Heart left ventricle (tissue), 16 donors: ENCODE data around the gene WHRN. TPM values are rescaled to one million over a fixed set of nuclear protein-coding genes. Genes with fewer than 3 reads are reported as not detected.

Experiments
- ATAC-seq, 4 donors: fragments of 200-7000 bp; cut with Tn5 transposase; one replicate each; pipeline ENCODE4 v1.9.1; 2020 to 2022; ENCODE audit warnings: moderate library complexity in 4 of 4, mild to moderate bottlenecking in 3 of 4, moderate number of reproducible peaks in 1 of 4
- DNase-seq, 5 donors: peaks; one replicate each; pipeline ENCODE4 v3.0.0-alpha.2; 2020
- H3K27ac ChIP-seq, 12 donors: fragments of 200-600 bp; sonication (generic) in 4 of 12; one replicate each; pipeline versions ENCODE4 v1.5.0 to v1.8.0; 2016 to 2022; ENCODE audit warnings: mild to moderate bottlenecking in 2 of 12
- H3K27me3 ChIP-seq, 9 donors: fragments of 200-600 bp; sonication (generic) in 2 of 9; one replicate each; pipeline versions ENCODE4 v1.5.1 to v1.8.0; 2016 to 2022; ENCODE audit warnings: mild to moderate bottlenecking in 3 of 9
- H3K36me3 ChIP-seq, 9 donors: fragments of 200-600 bp; sonication (generic) in 2 of 9; one replicate each; pipeline versions ENCODE4 v1.5.0 to v1.8.0; 2018 to 2022; ENCODE audit warnings: mild to moderate bottlenecking in 2 of 9
- H3K4me1 ChIP-seq, 12 donors: fragments of 200-600 bp; sonication (generic) in 4 of 12; one replicate each; pipeline versions ENCODE4 v1.5.0 to v1.8.0; 2016 to 2022; ENCODE audit warnings: mild to moderate bottlenecking in 3 of 12
- H3K4me3 ChIP-seq, 12 donors: fragments of 200-600 bp; sonication (generic) in 4 of 12; one replicate each; pipeline versions ENCODE4 v1.5.0 to v1.8.0; 2017 to 2022; ENCODE audit warnings: mild to moderate bottlenecking in 9 of 12, moderate library complexity in 4 of 12
- H3K9me3 ChIP-seq, 12 donors: fragments of 200-600 bp; sonication (generic) in 4 of 12; one replicate each; pipeline versions ENCODE4 v1.5.0 to v1.8.0; 2016 to 2022; ENCODE audit warnings: mild to moderate bottlenecking in 1 of 12
- POLR2A ChIP-seq, 2 donors: fragments of 450-650 bp; IDR thresholded peaks; one replicate each; pipeline ENCODE4 v1.6.1; 2017; ENCODE audit warnings: antibody characterized with exemption in 2 of 2, mild to moderate bottlenecking in 2 of 2, moderate library complexity in 2 of 2
- WGBS, 4 donors: extraction: QIAGEN DNeasy Blood & Tissue Kit in 2 of 4; methylation state at CpG; one replicate each; pipeline versions ENCODE4 v1.1.5 to v1.1.7; 2013 to 2018; 5-methylcytosine and 5-hydroxymethylcytosine counted together
- intact Hi-C, 10 donors: fragments of 100-400 bp; cut with DNase I; formaldehyde crosslinking; loops; one replicate each; pipeline versions ENCODE4 v1.11.1 to v1.14.2; 2022
- polyA plus RNA-seq, 2 donors: library from polyadenylated mRNA; stranded (reverse); fragments of 200-250 nt; gene quantifications; one replicate each; pipeline ENCODE4 v1.2.3, GENCODE V29; 2013
- total RNA-seq, 9 donors: library from RNA; depleted of rRNA in 2 of 9; stranded (reverse); fragments of >200 nt in 2 of 9; fragmentation: NEBNext Ultra II Directional in 3 of 9; extraction: Animal tissue kit (Norgen Biotek cat#: 25700) in 3 of 9; gene quantifications; one replicate each; pipeline versions ENCODE4 v1.1.0 to v1.2.4, GENCODE V29; 2016 to 2023
- TF ChIP-seq, protein P1 (sequence below), 12 donors: fragments of 200-600 bp; sonication (generic) in 4 of 12; IDR thresholded peaks; one replicate each; pipeline versions ENCODE4 v1.5.0 to v1.8.0; 2018 to 2022; ENCODE audit warnings: antibody characterized with exemption in 12 of 12, mild to moderate bottlenecking in 5 of 12
- donor health status: ischemic (EF 13 %, LVEDD 7.1; RV severe dilation, severe dysfunction).
- donor health status: healthy with polysubstance abuse.
- donor health status: DM: no; HTN: yes; CAD: no.
- donor health status: DM: no; HTN: no; CAD: no.
- donor health status: ischemic (EF 25% LVEDD 6.9; RV normal size, moderate dysfunction).
- donor health status: ischemic (EF 25% LVEDD 5.7; RV mildly dilated, moderate dysfunction).
- donor health status: healthy.
- donor health status: DM: yes; HTN: yes; CAD: no.
- donor health status: ischemic (EF 35%, LVEDD 5.7; RV mildly dilated, moderate dysfunction).
- donor health status: nonischemic (EF 11% LVEDD 7.7; RV severe dilation, severe dysfunction).
- donor health status: DM: yes; HTN: yes; CAD: no.
- donor health status: PGD.
- donor health status: ischemic (EF 29% LVEDD 5.4; RV normal size, mild dysfunction).
- donor health status: nonischemic (EF 23%, LVEDD 6.1; RV moderate dilation, normal function).

The WHRN gene
- total and polyA plus RNA-seq, 11 donors: 0.12 to 1.4 (median 0.56) TPM

DNA sequence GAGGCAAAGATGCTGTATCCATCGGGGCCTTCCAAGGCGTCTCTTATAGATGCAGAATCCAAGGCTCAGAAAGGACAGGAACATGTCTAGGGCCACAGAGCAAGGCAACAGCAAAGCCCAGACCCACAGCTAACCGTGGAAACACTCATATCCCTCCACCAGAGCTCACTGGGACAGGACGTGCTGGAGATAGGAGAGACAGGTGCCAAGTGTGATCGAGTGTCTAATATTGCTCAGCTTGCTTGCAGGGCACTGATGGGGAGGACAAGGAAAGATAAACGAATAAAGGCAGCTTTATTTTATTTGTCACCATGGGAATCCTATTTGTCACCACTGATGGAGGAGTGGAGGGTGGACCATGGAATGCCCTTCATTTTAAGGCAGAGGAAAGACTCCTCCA is 73.5 kb downstream of the WHRN start:
- peaks cover 0 to 11% (median 0%) of the 10 kb centered on the region in 9 donors for H3K27me3 ChIP-seq
- ATAC-seq: no peak
- WGBS, 4 donors: 72 to 77% (median 74%) methylated on average over 6 of the region's 6 CpGs

DNA sequence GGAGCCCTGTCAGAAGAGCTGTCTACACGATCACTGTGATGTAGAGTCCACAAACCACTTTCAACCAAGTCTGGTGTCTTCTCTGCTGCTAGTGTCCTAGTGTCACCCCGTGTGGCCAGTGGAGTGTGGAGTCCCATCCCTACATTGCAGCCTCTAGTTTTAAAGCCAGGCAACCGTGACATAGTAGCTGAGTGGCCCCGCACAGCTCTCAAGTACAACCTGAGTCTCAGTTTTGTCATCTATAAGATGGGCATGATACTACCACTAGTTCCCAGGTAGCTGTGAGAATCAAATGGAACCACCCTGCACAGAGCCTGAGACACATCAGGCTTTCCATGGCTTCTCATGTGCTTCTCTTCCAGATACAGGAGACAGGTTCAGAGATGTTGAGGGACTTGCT is 74.3 kb downstream of the WHRN start:
- H3K4me3 ChIP-seq: no peak overlapping the region
- no peaks in the 10 kb centered on the region for H3K4me1 ChIP-seq
- no peaks in the 10 kb centered on the region for H3K9me3 ChIP-seq
- peaks cover 0 to 10% (median 0%) of the 10 kb centered on the region in 9 donors for H3K27me3 ChIP-seq
- H3K27ac ChIP-seq: no peak overlapping the region
- WGBS, 4 donors: 59 to 87% (median 84%) methylated on average over 3 to 4 of the region's 4 CpGs
- DNase-seq: no peak
- intact Hi-C loops: loop anchor here in 6 of 10 donors (5.0 to 10.0 kb wide), 5 partner anchors 221 to 584 kb away; partner anchors contain the start of gene TEX53 (in 4 of the 6)
- no peak for TF ChIP-seq POLR2A (IDR thresholded peaks at IDR 0.05)
- TF ChIP-seq, protein P1, sequence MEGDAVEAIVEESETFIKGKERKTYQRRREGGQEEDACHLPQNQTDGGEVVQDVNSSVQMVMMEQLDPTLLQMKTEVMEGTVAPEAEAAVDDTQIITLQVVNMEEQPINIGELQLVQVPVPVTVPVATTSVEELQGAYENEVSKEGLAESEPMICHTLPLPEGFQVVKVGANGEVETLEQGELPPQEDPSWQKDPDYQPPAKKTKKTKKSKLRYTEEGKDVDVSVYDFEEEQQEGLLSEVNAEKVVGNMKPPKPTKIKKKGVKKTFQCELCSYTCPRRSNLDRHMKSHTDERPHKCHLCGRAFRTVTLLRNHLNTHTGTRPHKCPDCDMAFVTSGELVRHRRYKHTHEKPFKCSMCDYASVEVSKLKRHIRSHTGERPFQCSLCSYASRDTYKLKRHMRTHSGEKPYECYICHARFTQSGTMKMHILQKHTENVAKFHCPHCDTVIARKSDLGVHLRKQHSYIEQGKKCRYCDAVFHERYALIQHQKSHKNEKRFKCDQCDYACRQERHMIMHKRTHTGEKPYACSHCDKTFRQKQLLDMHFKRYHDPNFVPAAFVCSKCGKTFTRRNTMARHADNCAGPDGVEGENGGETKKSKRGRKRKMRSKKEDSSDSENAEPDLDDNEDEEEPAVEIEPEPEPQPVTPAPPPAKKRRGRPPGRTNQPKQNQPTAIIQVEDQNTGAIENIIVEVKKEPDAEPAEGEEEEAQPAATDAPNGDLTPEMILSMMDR (IDR thresholded peaks at IDR 0.05): no peak
- no peaks in the 10 kb centered on the region for H3K36me3 ChIP-seq
- ATAC-seq: no peak

More for the DNA sequence above, 73.5 kb downstream of the WHRN start:
- Histone ChIP-seq H3K4me3 (no peak overlapping the region), H3K36me3 (no peaks in the 10 kb centered on the region), H3K27ac (no peak overlapping the region), H3K9me3 (no peaks in the 10 kb centered on the region), H3K4me1 (no peaks in the 10 kb centered on the region)
- TF ChIP-seq, protein P1 (IDR thresholded peaks at IDR 0.05): no peak
- no peak for TF ChIP-seq POLR2A (IDR thresholded peaks at IDR 0.05)
- intact Hi-C loops: loop anchor here in 6 of 10 donors (5.0 to 10.0 kb wide), 5 partner anchors 221 to 583 kb away; partner anchors contain the start of gene TEX53 (in 4 of the 6)
- no peak for DNase-seq

DNA sequence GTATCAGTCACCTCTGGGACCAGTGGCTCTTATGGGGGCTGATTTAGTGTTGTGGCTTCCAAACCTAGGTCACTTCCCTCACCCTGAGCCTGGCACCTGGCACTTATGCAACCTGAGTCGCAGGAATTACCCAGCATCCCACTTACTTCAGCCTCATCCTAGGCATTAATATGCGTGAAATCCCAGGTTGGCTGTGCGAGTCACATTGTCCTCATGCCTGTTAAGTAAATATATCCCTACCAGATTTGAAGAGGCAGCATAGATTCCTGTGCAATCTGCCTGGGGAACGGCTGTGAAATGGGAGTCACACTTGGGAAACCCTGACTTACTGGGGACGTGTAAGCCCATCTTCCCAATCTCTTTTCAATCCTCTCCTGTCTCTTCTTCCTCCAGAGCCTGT is 74.8 kb downstream of the WHRN start:
- Histone ChIP-seq H3K27me3 (peaks cover 0 to 12% (median 0%) of the 10 kb centered on the region in 9 donors), H3K36me3 (no peaks in the 10 kb centered on the region), H3K27ac (no peak overlapping the region), H3K4me3 (no peak overlapping the region), H3K9me3 (no peaks in the 10 kb centered on the region), H3K4me1 (no peaks in the 10 kb centered on the region)
- no peak for ATAC-seq
- TF ChIP-seq, protein P1 (IDR thresholded peaks at IDR 0.05): no peak
- TF ChIP-seq POLR2A (IDR thresholded peaks at IDR 0.05): no peak
- DNase-seq: no peak
- intact Hi-C loops: loop anchor here in 6 of 10 donors (5.0 to 10.0 kb wide), 5 partner anchors 222 to 584 kb away; partner anchors contain the start of gene TEX53 (in 4 of the 6)
- 74 to 81% (median 79%) methylated on average over 5 of the region's 5 CpGs for WGBS, 4 donors

DNA sequence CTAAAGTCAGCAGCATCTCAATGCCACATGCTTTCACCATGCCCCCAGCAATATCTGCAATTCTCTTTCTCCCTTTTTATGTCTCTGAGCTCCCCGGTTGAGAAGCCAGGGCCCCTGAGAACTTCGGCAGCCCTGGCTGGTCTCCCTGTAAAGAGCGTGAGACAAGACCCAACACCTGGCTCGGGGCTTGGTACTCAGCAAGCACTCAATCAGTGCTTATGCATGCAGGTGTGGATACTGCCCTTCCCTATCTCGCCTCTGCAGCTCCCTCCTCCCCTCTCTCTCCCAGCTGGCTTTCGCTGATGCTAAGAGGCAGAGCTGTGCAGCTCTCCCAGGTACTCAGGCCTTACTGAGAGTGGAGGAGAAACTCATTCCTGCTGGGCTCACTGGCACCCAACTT is 75.8 kb downstream of the WHRN start:
- no peaks in the 10 kb centered on the region for H3K36me3 ChIP-seq
- 65 to 78% (median 74%) methylated on average over 6 of the region's 6 CpGs for WGBS, 4 donors
- no peaks in the 10 kb centered on the region for H3K4me1 ChIP-seq
- ATAC-seq (no peak), DNase-seq (no peak)
- H3K9me3 ChIP-seq: no peaks in the 10 kb centered on the region
- intact Hi-C loops: no loop called here
- H3K4me3 ChIP-seq: no peak overlapping the region
- no peak overlapping the region for H3K27ac ChIP-seq
- peaks cover 0 to 7% (median 0%) of the 10 kb centered on the region in 9 donors for H3K27me3 ChIP-seq
- TF ChIP-seq POLR2A (IDR thresholded peaks at IDR 0.05): no peak
- TF ChIP-seq, protein P1 (IDR thresholded peaks at IDR 0.05): no peak
